ENCODE data around the gene LCN2.

The LCN2 gene

DNA sequence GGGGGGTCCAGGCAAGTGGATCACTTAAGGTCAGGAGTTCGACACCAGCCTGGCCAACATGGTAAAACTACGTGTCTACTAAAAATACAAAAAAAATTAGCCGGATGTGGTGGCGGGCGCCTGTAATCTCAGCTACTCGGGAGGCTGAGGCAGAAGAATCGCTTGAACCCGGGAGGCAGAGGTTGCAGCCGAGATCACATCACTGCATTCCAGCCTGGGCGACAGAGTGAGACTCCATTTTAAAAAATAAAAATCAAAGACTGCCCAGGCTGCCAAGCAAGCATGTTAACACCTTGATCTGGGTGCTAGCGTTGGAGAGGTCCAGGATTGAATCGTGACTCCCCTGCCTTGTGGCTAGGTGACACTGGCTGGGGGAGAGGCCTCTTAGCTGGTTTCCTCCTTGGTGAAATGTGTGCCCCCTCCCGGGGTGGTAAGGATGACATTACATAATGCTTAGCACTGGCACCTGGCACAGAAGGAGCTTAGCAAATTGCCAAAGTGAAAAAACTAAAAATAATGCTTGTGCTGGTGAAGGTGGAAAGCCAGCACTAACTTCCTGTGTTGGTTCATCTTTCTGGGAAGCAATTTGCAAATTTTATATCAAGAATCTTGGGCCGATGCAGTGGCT lies 44.3 kb downstream of the LCN2 start:
- no peak for DNase-seq (ENCODE audit: low read depth in 2 of 2)

DNA sequence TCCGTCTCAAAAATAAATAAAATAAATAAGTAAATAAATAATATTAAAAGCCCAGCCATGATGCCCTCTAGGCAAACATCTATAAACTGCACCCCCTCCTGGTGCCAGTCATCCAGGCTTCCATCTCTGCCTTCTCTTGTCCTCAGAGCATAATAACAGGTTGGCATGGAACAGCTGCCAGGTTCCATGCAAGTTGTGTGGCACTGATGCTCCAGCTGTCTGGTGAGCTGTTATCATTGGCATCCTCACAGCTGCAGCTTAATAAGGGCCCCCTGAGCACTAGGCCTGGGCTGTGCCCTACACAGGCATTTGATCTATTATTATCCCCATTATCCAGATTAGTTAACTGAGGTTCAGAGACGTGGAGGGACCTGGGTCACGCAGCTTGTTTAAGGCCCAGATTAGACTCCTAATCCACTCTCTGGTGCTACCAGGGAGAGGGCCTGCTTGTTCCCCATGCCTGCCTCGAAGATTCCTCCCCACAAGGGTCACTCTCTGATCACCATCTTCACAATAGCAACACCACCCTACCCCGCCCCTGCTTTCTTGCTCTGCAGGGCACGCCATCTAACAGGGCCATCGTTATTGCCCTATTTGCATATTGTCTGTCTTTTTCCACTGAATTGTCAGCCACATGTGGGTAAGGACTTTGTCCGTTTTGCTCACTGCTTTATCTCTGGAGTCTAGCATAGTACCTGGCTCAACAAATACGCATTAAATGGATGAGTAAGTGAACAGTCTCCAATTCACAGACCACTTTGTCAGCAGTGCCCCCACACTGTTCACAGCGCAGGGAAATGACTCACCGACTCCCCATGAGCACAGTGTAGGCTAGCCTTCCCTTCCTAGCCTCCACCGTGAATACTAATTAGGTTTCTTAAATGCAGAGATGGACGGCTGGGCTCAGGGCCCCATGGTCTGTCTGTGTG lies 52.5 kb downstream of the LCN2 start:
- no peak for DNase-seq (ENCODE audit: low read depth in 2 of 2)

DNA sequence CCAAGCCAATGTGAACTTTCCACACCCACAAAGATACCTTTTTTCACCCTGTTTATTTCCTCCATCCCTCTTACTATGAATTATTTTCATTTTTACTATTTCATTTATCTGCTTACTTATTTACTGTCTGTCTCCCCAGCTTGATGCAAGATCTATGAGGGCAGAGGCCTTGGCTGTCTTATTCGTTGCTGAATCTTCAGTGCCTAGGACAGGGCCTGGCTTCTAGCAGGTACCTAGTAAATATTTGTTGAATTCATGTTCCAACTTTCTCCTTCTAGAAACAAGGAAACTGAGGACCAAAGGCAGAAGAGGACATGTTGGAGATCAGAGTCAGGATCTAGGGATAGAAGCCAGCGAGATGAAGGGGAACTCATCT lies 53.4 kb downstream of the LCN2 start:
- DNase-seq (ENCODE audit: low read depth in 2 of 2) = no peak
